Activated naive CD4-positive, alpha-beta T cell treated with anti-CD3 and anti-CD28 coated beads, Interleukin-2, amount 50 U/mL, for 72 hours (primary cell): Measurements from ENCODE around the gene FAM210A. TPM values are rescaled to one million over a fixed set of nuclear protein-coding genes. Genes with fewer than 3 reads are reported as not detected.
"Not testable (repeated sequence)": the region's sequence is repeated elsewhere in the genome, so short reads cannot be mapped to it uniquely, and the experiment has no call there.

Source experiments
- ATAC-seq, 2 donors: fragments of 150-1000 bp; cut with Tn5 transposase; 2 replicates each; pipeline ENCODE4 v1.10.0; 2021; ENCODE audit warnings: mild to moderate bottlenecking in 2 of 2, moderate library complexity in 2 of 2
- DNase-seq, 2 donors: peaks; one replicate each; pipeline ENCODE4 v3.0.0; 2021 to 2022; ENCODE audit warnings: low spot score in 2 of 2
- H3K27ac Mint-ChIP-seq, 2 donors: one replicate each; pipeline ENCODE4 v1.8.0; 2022; ENCODE audit warnings: mild to moderate bottlenecking in 2 of 2, mixed read lengths in 2 of 2
- H3K36me3 Mint-ChIP-seq, 2 donors: one replicate each; pipeline ENCODE4 v1.8.0; 2022; ENCODE audit warnings: mixed read lengths in 2 of 2
- H3K9me3 Mint-ChIP-seq, 2 donors: one replicate each; pipeline ENCODE4 v1.8.0; 2022; ENCODE audit warnings: mixed read lengths in 2 of 2
- total RNA-seq, 2 donors: library from RNA; stranded (reverse); gene quantifications; one replicate each; pipeline ENCODE4 v1.2.3, GENCODE V29; 2022

Gene FAM210A
- total RNA-seq, 2 donors from 2014 or later: 22.4 to 51.7 TPM

DNA sequence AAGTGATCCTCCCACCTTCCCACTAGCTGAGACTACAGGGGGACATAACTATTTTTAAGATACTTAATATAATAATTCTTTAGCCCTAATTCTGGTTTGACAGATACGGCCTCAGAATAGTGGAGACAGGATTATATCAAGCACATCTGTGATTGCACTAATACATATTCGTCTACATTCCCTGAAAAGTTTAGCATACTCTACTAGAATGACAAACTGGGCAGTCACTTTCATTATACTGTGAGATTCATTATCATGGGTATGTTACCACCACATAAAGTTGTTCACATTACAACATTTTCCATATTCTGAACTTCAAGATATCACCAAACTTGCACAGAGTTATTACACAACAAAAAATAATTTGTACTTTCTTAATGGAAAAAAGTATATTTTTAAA lies 11.0 kb downstream of the FAM210A start:
- Mint-ChIP-seq H3K9me3 (peaks cover 0 to 9% of the 10 kb centered on the region in 2 donors), H3K27ac (no peak overlapping the region), H3K36me3 (peaks cover 10 to 45% of the 10 kb centered on the region in 2 donors)
- ATAC-seq (no peak), DNase-seq (no peak)

DNA sequence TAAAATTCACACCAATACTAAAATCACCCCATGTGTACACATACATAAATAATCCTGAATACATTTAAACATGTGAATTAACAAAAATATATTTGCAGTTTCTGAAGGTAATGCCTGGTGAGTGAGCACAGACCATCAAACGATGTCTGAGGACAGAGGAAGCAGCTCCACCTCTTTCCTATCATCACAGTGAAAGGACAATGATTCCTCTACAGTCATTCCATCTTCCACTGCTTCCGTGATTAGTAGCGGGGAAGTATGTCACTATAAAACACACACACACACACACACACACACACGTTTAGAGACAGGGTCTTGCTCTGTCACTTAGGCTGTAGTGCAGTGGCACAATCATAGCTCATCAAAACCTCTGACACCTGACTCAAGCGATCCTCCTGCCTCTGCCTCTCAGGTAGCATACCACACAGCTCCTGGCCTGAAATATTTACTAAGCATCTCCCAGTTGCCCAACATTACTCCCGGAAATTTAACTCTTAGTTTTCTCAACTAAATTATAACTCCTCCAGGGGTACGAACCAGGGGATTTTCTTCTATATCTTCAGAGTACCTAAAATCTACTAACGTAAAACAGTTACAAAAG lies 12.8 kb downstream of the FAM210A start:
- Mint-ChIP-seq H3K27ac (no peak overlapping the region), H3K36me3 (peaks cover 10 to 42% of the 10 kb centered on the region in 2 donors), H3K9me3 (peaks cover 0 to 16% of the 10 kb centered on the region in 2 donors)
- no peak for DNase-seq
- ATAC-seq: no peak

DNA sequence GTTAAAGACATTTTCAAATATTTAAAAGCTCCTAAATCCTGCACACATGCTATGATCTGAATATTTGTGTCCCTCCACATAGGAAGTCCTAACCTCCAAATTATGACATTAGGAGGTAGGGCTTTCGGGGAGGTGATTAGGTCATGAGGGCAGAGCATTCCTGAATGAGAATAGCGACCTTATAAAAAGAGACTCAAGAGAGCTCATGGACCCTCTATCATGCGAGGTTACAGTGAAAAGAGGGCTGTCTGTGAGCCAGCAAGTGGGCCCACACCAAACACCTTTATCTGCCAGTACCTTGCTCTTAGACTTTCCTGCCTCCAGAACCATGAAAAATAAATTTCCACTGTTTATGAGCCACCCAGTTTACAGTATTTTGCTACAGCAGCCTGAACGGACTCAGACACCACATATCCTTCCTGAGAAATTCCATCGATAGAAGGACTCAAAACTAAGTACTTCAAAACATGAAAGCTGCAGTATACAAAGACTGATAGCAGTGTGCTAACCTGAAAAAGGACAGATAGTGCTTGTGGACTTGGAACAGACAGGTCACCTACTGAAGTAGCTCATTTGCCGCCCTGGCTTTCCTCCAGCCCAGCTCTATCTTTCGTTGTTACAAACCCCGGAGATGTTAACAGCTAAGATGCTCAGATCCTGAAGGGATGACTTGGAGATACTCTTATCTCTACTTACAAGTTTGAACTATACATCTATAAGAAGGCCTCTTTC lies 13.8 kb downstream of the FAM210A start:
- Mint-ChIP-seq H3K9me3 (peaks cover 0 to 16% of the 10 kb centered on the region in 2 donors), H3K36me3 (peaks cover 10 to 42% of the 10 kb centered on the region in 2 donors), H3K27ac (no peak overlapping the region)
- DNase-seq (no peak), ATAC-seq (no peak)

DNA sequence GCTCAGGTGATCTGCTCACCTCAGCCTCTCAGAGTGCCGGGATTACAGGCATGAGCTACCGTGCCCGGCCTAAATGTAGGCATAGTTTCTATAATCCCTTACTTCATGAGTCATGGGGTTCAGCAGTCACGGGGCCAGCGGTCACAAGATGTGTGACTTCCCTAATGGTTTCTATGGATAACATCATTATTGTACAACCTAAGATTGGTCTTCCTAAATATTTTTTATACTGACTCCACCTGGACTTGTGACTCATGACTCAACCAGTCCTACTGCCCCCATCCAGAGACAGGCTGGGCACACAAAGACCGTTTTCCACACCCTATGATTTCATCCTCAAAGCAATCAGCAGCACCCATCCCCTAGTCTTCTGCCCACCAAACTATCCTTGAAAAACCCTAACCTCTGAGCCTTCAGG lies 15.9 kb downstream of the FAM210A start:
- H3K9me3 Mint-ChIP-seq: peaks cover 0 to 21% of the 10 kb centered on the region in 2 donors
- peak overlapping the region in 1 of 2 donors; percentile 81 for H3K27ac Mint-ChIP-seq
- no peak for DNase-seq
- no peak for ATAC-seq
- H3K36me3 Mint-ChIP-seq: peaks cover 12 to 51% of the 10 kb centered on the region in 2 donors

DNA sequence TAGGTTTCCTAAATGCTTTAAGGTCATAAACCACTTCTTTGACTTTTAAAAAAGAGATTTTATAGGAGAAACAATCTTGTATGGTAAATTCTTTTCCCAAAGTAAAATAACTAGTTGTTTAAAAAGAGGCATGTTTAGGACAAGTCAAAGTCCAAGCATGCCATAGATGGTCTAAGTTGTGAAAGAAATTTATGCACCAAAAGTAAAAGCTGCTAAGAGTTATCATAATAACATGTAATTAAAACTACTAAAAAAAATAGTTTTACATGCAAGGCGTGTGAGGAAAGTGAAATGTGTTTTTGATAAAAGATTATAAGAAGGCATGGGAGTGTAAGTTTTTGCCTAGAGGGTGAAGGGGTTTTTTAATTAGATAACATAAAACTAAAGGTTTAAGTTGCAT lies 22.5 kb downstream of the FAM210A start:
- DNase-seq: no peak
- H3K36me3 Mint-ChIP-seq: peaks cover 34 to 84% of the 10 kb centered on the region in 2 donors
- no peak overlapping the region for H3K27ac Mint-ChIP-seq
- H3K9me3 Mint-ChIP-seq: peaks cover 15 to 52% of the 10 kb centered on the region in 2 donors
- ATAC-seq: no peak

DNA sequence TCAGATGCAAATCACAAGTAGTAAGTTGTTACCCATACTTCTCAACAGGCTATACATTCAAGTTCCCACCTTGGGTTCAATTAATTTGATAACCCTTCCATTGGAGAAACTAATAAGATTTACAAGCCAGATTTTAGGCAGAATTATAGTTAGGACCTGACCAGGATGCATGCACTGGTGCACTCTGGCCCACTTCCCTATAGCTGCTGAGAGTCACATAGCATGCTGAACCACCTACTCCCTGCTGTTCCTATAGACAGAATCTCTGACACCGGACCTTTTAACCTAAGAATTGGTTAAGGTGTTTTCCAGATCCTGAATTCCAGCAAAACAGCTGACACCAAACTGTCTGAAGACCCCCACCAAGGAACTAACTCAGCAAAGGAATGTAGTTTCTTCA lies 26.2 kb downstream of the FAM210A start:
- Mint-ChIP-seq H3K9me3 (peaks cover 17 to 47% of the 10 kb centered on the region in 2 donors), H3K27ac (no peak overlapping the region), H3K36me3 (peaks cover 28 to 86% of the 10 kb centered on the region in 2 donors)
- no peak for DNase-seq
- ATAC-seq: no peak

DNA sequence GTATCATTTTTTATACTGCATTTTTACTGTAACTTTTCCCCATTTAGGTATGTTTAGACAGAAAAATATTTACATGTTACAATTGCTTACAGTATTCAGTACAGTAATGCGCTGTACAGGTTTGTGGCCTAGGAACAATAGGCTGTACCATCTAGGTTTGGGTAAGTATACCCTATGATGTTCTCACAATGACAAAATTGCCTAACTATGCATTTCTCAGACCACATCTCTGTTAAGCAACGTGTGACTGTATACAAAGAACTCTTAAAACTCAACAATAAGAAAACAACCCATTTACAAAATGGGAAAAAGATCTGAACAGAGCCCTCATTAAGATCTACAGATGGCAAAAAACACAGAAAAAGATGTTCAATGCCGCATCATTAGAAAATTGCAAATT lies 29.4 kb downstream of the FAM210A start:
- no peak for DNase-seq
- H3K36me3 Mint-ChIP-seq: peaks cover 21 to 91% of the 10 kb centered on the region in 2 donors
- peaks cover 24 to 28% of the 10 kb centered on the region in 2 donors for H3K9me3 Mint-ChIP-seq
- no peak for ATAC-seq
- no peak overlapping the region for H3K27ac Mint-ChIP-seq

DNA sequence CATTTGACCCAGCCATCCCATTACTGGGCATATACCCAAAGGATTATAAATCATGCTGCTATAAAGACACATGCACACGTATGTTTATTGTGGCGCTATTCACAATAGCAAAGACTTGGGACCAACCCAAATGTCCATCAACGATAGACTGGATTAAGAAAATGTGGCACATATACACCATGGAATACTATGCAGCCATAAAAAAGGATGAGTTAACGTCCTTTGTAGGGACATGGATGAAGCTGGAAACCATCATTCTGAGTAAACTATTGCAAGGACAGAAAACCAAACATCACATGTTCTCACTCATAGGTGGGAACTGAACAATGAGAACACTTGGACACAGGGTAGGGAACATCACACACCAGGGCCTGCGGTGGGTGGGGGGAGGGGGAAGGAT lies 31.0 kb downstream of the FAM210A start:
- Mint-ChIP-seq H3K36me3 (peaks cover 14 to 83% of the 10 kb centered on the region in 2 donors), H3K9me3 (peaks cover 17 to 24% of the 10 kb centered on the region in 2 donors)
- DNase-seq, ATAC-seq, H3K27ac Mint-ChIP-seq: not testable (repeated sequence)

DNA sequence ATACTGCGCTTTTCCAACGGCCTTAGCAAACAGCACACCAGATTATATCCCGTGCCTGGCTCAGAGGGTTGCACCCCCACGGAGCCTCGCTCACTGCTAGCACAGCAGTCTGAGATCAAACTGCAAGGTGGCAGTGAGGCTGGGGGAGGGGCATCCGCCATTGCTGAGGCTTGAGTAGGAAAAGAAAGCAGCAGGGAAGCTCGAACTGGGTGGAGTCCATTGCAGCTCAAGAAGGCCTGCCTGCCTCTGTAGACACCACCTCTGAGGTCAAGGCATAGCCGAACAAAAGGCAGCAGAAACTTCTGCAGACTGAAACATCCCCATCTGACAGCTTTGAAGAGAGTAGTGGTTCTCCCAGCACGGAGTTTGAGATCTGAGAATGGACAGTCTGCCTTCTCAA lies 36.3 kb downstream of the FAM210A start:
- Mint-ChIP-seq H3K9me3 (peaks cover 0 to 15% of the 10 kb centered on the region in 2 donors), H3K36me3 (peaks cover 13 to 49% of the 10 kb centered on the region in 2 donors)
- ATAC-seq, DNase-seq, H3K27ac Mint-ChIP-seq: not testable (repeated sequence)

DNA sequence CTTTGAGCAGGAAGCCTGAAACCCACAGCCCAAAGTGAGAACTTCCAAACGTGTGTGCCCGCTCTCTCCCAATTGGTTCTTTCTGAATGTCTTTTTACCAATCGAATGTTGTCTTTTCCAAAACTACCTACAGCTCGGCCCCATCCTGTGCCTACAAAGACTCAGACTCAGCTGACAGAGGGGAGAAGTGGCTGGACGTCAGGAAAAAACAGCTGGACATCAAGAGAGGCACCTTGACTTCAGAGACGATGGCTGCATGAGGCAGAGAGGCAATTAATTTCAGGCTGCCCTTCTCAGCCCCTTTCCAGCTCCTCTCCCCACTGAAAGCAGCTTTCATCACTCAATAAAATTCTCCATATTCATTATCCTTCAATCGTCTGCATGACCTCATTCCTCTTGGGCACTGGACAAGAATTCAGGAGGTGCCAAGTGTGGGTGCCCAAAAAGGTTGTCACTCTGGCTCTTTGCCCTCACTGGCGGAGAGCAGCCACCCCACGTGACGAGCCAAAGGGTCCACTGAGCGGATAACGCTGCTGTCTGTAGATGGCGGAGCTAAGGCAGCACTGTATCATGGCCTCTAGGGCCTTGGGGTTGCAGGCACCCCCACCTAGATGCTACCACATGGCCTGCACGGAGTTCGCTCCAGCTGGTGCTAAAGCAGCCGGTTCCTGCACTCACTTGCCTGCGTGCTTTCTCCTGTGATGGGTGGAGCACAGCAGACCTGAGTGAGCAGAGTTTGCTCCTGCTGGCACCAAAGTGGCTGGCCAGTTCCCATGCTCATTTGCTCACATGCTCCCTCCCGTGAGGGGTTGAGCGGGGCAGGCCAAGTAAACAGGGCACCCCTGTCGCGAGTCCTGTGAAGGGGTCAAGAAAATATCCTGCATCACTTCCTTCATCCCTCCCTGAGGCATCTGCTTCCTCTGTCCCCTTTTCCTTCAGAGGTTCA lies 37.9 kb downstream of the FAM210A start:
- Mint-ChIP-seq H3K27ac (no peak overlapping the region), H3K9me3 (peaks cover 0 to 15% of the 10 kb centered on the region in 2 donors), H3K36me3 (peaks cover 4 to 33% of the 10 kb centered on the region in 2 donors)
- ATAC-seq: no peak
- DNase-seq: no peak

DNA sequence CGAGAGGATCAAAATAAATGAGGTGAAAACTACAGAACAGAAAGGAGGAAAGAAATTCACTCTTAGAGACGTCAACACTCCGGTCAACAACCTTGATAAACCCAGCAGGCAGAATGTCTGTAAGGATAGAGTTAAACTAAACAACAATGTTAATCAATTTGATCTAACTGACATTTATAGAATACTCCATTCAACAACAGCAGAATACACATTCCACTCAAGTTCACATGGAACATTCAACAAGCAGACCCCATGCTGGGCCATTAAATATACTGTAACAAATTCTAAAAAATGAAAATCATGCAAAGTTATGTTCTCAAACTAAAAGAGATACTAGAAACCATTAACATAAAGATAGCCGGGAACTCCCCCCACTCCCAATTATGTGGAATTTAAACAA lies 41.8 kb downstream of the FAM210A start:
- no peak for DNase-seq
- no peak for ATAC-seq
- Mint-ChIP-seq H3K36me3 (peaks cover 4 to 9% of the 10 kb centered on the region in 2 donors), H3K9me3 (no peaks in the 10 kb centered on the region), H3K27ac (no peak overlapping the region)

DNA sequence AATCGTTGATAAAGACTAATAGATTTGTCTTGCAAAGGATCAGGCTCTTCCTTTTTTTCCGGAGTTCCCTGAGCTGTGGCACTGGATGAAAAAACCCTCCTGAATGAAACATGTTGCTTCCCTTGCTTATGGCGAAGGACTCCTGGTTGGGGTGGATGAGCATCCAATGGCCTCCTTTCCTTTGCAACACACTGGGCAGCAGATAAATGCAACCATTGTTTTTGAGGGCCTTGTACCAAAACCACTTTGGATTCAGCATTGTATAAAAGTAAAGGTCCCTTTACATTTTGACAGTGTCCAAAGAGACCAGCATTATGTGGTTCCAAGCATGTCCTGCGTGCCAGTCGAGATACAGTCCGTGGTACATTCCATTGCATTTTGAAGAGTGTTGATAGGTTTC lies 44.7 kb downstream of the FAM210A start:
- Mint-ChIP-seq H3K9me3 (no peaks in the 10 kb centered on the region), H3K36me3 (no peaks in the 10 kb centered on the region), H3K27ac (no peak overlapping the region)
- no peak for ATAC-seq
- no peak for DNase-seq

DNA sequence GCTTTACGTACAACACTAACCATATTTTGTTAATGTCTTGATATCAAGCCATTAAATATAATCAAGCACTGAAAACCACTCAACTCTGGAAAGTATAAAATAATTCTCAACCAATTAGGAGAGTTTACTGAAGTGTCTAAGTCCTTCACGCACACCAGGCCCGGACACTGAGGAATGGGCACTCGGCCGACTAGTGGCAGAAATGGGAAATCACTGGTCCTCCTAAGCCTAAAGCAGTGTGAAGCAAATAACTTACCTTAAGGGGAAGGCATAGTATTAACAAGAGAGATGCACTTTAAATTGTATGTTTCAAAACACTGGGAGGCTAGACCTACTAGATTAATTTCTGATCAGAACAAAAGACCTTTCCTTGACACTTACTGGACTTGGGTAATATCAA lies 45.7 kb downstream of the FAM210A start:
- no peak overlapping the region for H3K27ac Mint-ChIP-seq
- DNase-seq (no peak), ATAC-seq (no peak)
- H3K36me3 Mint-ChIP-seq: no peaks in the 10 kb centered on the region
- H3K9me3 Mint-ChIP-seq: no peaks in the 10 kb centered on the region

DNA sequence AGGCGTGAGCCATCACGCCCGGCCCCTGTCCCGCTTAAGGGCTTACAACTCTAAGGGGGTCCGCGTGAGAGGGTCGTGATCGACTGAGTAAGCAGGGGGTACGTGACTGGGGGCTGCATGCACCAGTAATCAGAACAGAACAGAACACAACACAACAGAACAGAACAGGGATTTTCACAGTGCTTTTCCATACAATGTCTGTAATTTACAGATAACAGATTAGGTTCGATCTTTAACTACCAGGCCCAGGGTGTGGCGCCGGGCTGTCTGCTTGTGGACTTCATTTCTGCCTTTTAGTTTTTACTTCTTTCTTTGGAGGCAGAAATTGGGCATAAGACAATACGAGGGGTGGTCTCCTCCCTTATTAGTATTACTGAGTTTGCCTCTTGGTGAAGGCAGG lies 49.0 kb downstream of the FAM210A start:
- not testable (repeated sequence) for DNase-seq, H3K27ac Mint-ChIP-seq, H3K36me3 Mint-ChIP-seq, H3K9me3 Mint-ChIP-seq, ATAC-seq

DNA sequence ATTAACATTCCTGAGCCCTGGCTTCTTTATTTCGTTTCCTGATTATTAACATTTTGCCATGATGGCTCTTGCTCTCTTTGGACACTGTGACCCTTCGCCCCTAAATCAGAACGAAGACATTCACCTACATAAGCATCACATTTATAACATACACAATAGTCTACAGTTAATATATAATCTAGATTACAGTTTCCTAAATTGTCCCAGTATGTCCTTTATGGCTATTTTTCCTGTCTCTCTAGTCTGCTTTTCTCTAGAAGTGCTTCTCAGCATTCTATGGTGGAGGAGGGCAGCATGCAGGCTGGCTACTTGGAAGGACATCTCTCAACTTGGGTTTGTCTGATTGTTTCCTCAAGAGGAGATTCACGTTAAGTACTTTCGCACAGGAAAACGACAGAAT lies 49.9 kb downstream of the FAM210A start:
- no peaks in the 10 kb centered on the region for H3K36me3 Mint-ChIP-seq
- no peak overlapping the region for H3K27ac Mint-ChIP-seq
- ATAC-seq: no peak
- no peak for DNase-seq
- H3K9me3 Mint-ChIP-seq: no peaks in the 10 kb centered on the region

DNA sequence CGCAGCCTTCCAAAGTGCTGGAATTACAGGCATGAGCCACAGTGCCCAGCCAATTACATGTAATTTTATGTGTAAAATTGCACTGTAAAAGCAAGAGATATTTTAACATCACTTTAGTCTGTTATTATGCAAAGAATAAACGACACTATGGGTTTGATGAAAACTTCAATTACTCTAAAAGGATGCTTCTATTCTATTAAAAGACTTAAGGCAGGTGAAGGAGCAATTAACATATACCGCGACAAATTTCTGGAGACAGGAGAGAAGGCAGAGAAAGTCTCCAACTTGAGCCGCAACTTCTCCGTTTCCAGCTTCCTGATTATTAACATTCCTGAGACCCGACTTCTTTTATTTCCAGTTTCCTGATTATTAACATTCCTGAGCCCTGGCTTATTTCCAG lies 53.7 kb downstream of the FAM210A start:
- H3K36me3 Mint-ChIP-seq: peaks cover 16% of the 10 kb centered on the region in 2 donors
- ATAC-seq (no peak), DNase-seq (no peak)
- no peak overlapping the region for H3K27ac Mint-ChIP-seq
- H3K9me3 Mint-ChIP-seq: no peaks in the 10 kb centered on the region

DNA sequence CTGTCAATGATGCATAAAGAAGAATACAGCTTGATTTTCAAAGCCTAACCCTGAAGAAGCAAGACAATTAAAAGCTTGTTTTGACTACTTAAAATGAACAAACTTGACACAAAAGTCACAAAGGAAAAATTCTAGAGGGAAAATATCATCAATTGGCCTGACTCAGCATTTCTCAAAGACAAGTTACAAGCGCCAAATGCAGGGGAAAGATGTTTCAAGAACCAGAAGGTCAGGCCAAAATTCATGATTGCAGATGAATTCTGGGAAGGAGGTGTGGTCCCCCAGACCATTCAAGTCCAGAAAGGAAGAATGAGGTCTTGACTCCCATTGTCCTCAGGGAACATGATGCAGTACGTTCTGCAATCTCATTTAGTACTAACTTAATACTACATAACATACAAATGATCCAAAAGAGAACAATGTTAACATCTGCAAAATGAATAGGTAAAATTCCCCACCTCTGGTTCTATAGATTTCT lies 64.5 kb downstream of the FAM210A start:
- no peak overlapping the region for H3K27ac Mint-ChIP-seq
- H3K36me3 Mint-ChIP-seq: no peaks in the 10 kb centered on the region
- no peaks in the 10 kb centered on the region for H3K9me3 Mint-ChIP-seq
- no peak for ATAC-seq
- DNase-seq: no peak
